ENCODE results near the gene CATSPERE. TPM values are rescaled to one million over a fixed set of nuclear protein-coding genes. Genes with fewer than 3 reads are reported as not detected.

CATSPERE gene
- total and polyA plus RNA-seq, 9 of the 15 experiments (the other 6 are each of a cell fraction or from before 2014, with no cell fraction given) = 0.06 to 0.16 (median 0.09) TPM; not detected in 3

DNA sequence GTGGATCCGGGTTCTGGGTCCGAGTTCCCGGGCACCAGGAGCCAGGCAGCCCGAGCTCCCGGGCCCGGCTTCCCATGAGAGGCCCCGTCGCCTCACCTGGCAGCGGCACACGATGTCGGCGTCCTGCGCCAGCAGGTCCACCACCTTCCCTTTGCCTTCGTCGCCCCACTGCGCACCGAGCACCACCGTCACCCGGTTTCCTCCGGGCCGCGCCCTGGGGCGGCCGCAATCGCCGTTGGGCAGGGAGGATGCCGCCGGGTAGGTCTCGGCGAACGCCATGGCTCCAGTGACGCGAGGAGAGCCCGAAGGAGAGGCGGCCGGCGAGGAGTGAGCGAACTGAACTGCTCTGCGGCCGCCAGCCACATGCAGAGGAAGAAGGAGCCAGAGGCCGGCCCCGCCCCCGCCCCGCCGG lies 9.5 kb upstream of the CATSPERE start, which contains the start of gene ADSS2 (continued):
- TF ChIP-seq, protein P1, sequence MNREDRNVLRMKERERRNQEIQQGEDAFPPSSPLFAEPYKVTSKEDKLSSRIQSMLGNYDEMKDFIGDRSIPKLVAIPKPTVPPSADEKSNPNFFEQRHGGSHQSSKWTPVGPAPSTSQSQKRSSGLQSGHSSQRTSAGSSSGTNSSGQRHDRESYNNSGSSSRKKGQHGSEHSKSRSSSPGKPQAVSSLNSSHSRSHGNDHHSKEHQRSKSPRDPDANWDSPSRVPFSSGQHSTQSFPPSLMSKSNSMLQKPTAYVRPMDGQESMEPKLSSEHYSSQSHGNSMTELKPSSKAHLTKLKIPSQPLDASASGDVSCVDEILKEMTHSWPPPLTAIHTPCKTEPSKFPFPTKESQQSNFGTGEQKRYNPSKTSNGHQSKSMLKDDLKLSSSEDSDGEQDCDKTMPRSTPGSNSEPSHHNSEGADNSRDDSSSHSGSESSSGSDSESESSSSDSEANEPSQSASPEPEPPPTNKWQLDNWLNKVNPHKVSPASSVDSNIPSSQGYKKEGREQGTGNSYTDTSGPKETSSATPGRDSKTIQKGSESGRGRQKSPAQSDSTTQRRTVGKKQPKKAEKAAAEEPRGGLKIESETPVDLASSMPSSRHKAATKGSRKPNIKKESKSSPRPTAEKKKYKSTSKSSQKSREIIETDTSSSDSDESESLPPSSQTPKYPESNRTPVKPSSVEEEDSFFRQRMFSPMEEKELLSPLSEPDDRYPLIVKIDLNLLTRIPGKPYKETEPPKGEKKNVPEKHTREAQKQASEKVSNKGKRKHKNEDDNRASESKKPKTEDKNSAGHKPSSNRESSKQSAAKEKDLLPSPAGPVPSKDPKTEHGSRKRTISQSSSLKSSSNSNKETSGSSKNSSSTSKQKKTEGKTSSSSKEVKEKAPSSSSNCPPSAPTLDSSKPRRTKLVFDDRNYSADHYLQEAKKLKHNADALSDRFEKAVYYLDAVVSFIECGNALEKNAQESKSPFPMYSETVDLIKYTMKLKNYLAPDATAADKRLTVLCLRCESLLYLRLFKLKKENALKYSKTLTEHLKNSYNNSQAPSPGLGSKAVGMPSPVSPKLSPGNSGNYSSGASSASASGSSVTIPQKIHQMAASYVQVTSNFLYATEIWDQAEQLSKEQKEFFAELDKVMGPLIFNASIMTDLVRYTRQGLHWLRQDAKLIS (CRISPR knock-in tag; IDR thresholded peaks at IDR 0.05) = peak; percentile 51; the same call in 1 of the 2 replicates
- TF ChIP-seq ZNF311 (CRISPR knock-in tag; IDR thresholded peaks at IDR 0.05) = no peak
- peak; percentile 94 for TF ChIP-seq POLR2G (IDR thresholded peaks at IDR 0.05; ENCODE audit: low read depth, low read length)
- peak; percentile 75 to 91; a peak in 3 of 4 replicates for TF ChIP-seq NONO (IDR thresholded peaks at IDR 0.05; ENCODE audit: low read depth in 2 of 2, low read length in 1 of 2)
- peak; percentile 67; the same call in 1 of the 2 replicates for TF ChIP-seq L3MBTL2 (IDR thresholded peaks at IDR 0.05)
- peak; percentile 94 for TF ChIP-seq SUPT5H (IDR thresholded peaks at IDR 0.05)
- TF ChIP-seq ZNF134 (CRISPR knock-in tag; conservative IDR thresholded peaks at IDR 0.05) = no peak
- no peak for TF ChIP-seq ZNF436 (CRISPR knock-in tag; IDR thresholded peaks at IDR 0.05)
- TF ChIP-seq MTA3 (IDR thresholded peaks at IDR 0.05; ENCODE audit: borderline replicate concordance) = 0 out of 2 replicates have a peak, but pooled peaks have one; percentile 16
- no peak for TF ChIP-seq POLR3A (IDR thresholded peaks at IDR 0.05; ENCODE audit: borderline replicate concordance, extremely low read depth, insufficient read depth, insufficient read length)
- TF ChIP-seq, protein P2, sequence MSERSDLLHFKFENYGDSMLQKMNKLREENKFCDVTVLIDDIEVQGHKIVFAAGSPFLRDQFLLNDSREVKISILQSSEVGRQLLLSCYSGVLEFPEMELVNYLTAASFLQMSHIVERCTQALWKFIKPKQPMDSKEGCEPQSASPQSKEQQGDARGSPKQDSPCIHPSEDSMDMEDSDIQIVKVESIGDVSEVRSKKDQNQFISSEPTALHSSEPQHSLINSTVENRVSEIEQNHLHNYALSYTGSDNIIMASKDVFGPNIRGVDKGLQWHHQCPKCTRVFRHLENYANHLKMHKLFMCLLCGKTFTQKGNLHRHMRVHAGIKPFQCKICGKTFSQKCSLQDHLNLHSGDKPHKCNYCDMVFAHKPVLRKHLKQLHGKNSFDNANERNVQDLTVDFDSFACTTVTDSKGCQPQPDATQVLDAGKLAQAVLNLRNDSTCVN (CRISPR knock-in tag; IDR thresholded peaks at IDR 0.05) = no peak
- peak; percentile 35; the same call in 1 of the 2 replicates for TF ChIP-seq BCOR (IDR thresholded peaks at IDR 0.05)
- peak; percentile 10 for TF ChIP-seq ZFP36 (IDR thresholded peaks at IDR 0.05; ENCODE audit: low read depth, low read length, partially characterized antibody)
- peak in 1 of 2 experiments; percentile 87; a peak in 2 of 4 replicates for TF ChIP-seq HDAC1 (IDR thresholded peaks at IDR 0.05)
- TF ChIP-seq ZNF212 (CRISPR knock-in tag; IDR thresholded peaks at IDR 0.05) = no peak
- TF ChIP-seq ZEB2 (IDR thresholded peaks at IDR 0.05) = peak; percentile 28; the same call in 1 of the 2 replicates
- peak; percentile 25; the same call in 1 of the 2 replicates for TF ChIP-seq DMBX1 (CRISPR knock-in tag; IDR thresholded peaks at IDR 0.05; ENCODE audit: borderline replicate concordance)
- TF ChIP-seq, protein P3, sequence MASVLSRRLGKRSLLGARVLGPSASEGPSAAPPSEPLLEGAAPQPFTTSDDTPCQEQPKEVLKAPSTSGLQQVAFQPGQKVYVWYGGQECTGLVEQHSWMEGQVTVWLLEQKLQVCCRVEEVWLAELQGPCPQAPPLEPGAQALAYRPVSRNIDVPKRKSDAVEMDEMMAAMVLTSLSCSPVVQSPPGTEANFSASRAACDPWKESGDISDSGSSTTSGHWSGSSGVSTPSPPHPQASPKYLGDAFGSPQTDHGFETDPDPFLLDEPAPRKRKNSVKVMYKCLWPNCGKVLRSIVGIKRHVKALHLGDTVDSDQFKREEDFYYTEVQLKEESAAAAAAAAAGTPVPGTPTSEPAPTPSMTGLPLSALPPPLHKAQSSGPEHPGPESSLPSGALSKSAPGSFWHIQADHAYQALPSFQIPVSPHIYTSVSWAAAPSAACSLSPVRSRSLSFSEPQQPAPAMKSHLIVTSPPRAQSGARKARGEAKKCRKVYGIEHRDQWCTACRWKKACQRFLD (CRISPR knock-in tag; IDR thresholded peaks at IDR 0.05) = peak; percentile 84; the same call in 1 of the 2 replicates
- TF ChIP-seq, protein P4, sequence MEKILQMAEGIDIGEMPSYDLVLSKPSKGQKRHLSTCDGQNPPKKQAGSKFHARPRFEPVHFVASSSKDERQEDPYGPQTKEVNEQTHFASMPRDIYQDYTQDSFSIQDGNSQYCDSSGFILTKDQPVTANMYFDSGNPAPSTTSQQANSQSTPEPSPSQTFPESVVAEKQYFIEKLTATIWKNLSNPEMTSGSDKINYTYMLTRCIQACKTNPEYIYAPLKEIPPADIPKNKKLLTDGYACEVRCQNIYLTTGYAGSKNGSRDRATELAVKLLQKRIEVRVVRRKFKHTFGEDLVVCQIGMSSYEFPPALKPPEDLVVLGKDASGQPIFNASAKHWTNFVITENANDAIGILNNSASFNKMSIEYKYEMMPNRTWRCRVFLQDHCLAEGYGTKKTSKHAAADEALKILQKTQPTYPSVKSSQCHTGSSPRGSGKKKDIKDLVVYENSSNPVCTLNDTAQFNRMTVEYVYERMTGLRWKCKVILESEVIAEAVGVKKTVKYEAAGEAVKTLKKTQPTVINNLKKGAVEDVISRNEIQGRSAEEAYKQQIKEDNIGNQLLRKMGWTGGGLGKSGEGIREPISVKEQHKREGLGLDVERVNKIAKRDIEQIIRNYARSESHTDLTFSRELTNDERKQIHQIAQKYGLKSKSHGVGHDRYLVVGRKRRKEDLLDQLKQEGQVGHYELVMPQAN (IDR thresholded peaks at IDR 0.05; ENCODE audit: borderline replicate concordance) = peak; percentile 89
- peak; percentile 25 for TF ChIP-seq HNRNPLL (IDR thresholded peaks at IDR 0.05; ENCODE audit: low read depth, low read length, poor library complexity, severe bottlenecking)
- peak; percentile 87 for TF ChIP-seq FIP1L1 (IDR thresholded peaks at IDR 0.05; ENCODE audit: low read depth, low read length, poor library complexity, severe bottlenecking)
